CD4-positive, alpha-beta T cell (primary cell): ENCODE results near the gene GDAP2. TPM values are rescaled to one million over a fixed set of nuclear protein-coding genes. Genes with fewer than 3 reads are reported as not detected.

Source experiments
- ATAC-seq: fragments of 200-7000 bp; cut with Tn5 transposase; one replicate; pipeline ENCODE4 v1.10.0; 2022; ENCODE audit warnings: mild to moderate bottlenecking; ENCODE audit not compliant: poor library complexity
- CTCF ChIA-PET: fragments of 350-600 bp; sonication (Branson Sonifier 250); formaldehyde crosslinking; loops from one replicate; lab custom pipeline; 2021; ENCODE audit warnings: antibody characterized with exemption, inconsistent platforms; lab: Charles Lee
- POLR2A ChIA-PET: fragments of 350-600 bp; sonication (Branson Sonifier 250); formaldehyde crosslinking; loops from one replicate; lab custom pipeline; 2021; ENCODE audit warnings: antibody characterized with exemption, inconsistent platforms; lab: Charles Lee
- DNase-seq, 14 experiments: peaks; one replicate each; pipeline ENCODE4 v3.0.0-alpha.2; 2013 to 2020; ENCODE audit warnings: mixed read lengths in 2 of 14
- H3K27ac ChIP-seq, 2 donors: one replicate each; pipeline versions ENCODE4 v1.5.1 to v1.7.0; 2013; ENCODE audit warnings: low read length in 2 of 2, low read depth in 1 of 2, mild to moderate bottlenecking in 1 of 2
- H3K27me3 ChIP-seq, 2 experiments: 1 replicate in 1 of 2; 2 replicates in 1 of 2; pipeline versions ENCODE4 v1.6.1 to v1.7.0; 2013; ENCODE audit warnings: low read length in 2 of 2, control low read depth in 1 of 2, mild to moderate bottlenecking in 1 of 2, moderate library complexity in 1 of 2; ENCODE audit not compliant: insufficient read depth in 2 of 2, control insufficient read depth in 1 of 2
- H3K36me3 ChIP-seq: one replicate; pipeline ENCODE4 v1.6.1; 2013; ENCODE audit warnings: low read length, control low read depth; ENCODE audit not compliant: insufficient read depth
- H3K4me1 ChIP-seq: one replicate; pipeline ENCODE4 v1.6.1; 2013; ENCODE audit warnings: low read length, control low read depth; ENCODE audit not compliant: insufficient read depth
- H3K4me3 ChIP-seq: one replicate; pipeline ENCODE4 v1.5.1; 2013; ENCODE audit warnings: mild to moderate bottlenecking, low read length, moderate library complexity
- H3K9me3 ChIP-seq, 2 experiments: 1 replicate in 1 of 2; 2 replicates in 1 of 2; pipeline versions ENCODE4 v1.6.1 to v1.7.0; 2013; ENCODE audit warnings: low read length in 2 of 2, mild to moderate bottlenecking in 2 of 2, control low read depth in 1 of 2, moderate library complexity in 1 of 2; ENCODE audit not compliant: control insufficient read depth in 1 of 2, insufficient read depth in 1 of 2
- H3K27ac Mint-ChIP-seq: one replicate; pipeline ENCODE4 v1.8.0; 2020; ENCODE audit warnings: mixed read lengths
- H3K27me3 Mint-ChIP-seq: one replicate; pipeline ENCODE4 v1.8.0; 2021; ENCODE audit warnings: mixed read lengths
- H3K36me3 Mint-ChIP-seq: one replicate; pipeline ENCODE4 v1.8.0; 2021; ENCODE audit warnings: low read depth, mixed read lengths
- H3K4me1 Mint-ChIP-seq: one replicate; pipeline ENCODE4 v1.8.0; 2021; ENCODE audit warnings: low read depth, mixed read lengths
- H3K4me3 Mint-ChIP-seq: one replicate; pipeline ENCODE4 v1.8.0; 2020; ENCODE audit warnings: mild to moderate bottlenecking, mixed read lengths
- H3K9me3 Mint-ChIP-seq: one replicate; pipeline ENCODE4 v1.8.0; 2020; ENCODE audit warnings: mixed read lengths
- intact Hi-C, 2 experiments: fragments of 100-400 bp; cut with DNase I in 1 of 2; cut with micrococcal nuclease in 1 of 2; formaldehyde crosslinking; loops; one replicate each; pipeline versions ENCODE4 v1.15.1 to v1.9.0; 2023 to 2025; cut with DNase I, micrococcal nuclease
- total RNA-seq, 174 experiments: library from RNA in 2 of 174; stranded (reverse) in 2 of 174; gene quantifications; one replicate each; pipeline ENCODE4 v1.2.3 and lab custom pipeline; 2021 to 2026
- TF ChIP-seq, protein P1 (sequence below): fragments of 200-600 bp; IDR thresholded peaks from one replicate; pipeline ENCODE4 v1.8.0; 2022; ENCODE audit warnings: antibody characterized with exemption, mild to moderate bottlenecking

The GDAP2 gene
- total RNA-seq, 2 experiments from 2014 or later = 18.1 to 18.9 TPM

- H3K4me3 ChIP-seq = no peak overlapping the region
- no peaks in the 10 kb centered on the region for H3K4me1 ChIP-seq
- no peaks in the 10 kb centered on the region for H3K9me3 Mint-ChIP-seq
- DNase-seq (no peak), ATAC-seq (no peak)
- intact Hi-C loops = no loop called here
- no peaks in the 10 kb centered on the region for H3K27me3 Mint-ChIP-seq
- H3K9me3 ChIP-seq = no peaks in the 10 kb centered on the region
- ChIA-PET POLR2A (no interaction called here), CTCF (no interaction called here)
- no peaks in the 10 kb centered on the region for H3K4me1 Mint-ChIP-seq
- H3K27ac Mint-ChIP-seq = no peak overlapping the region
- H3K4me3 Mint-ChIP-seq = no peak overlapping the region
- H3K27me3 ChIP-seq = no peaks in the 10 kb centered on the region
- TF ChIP-seq, protein P1, sequence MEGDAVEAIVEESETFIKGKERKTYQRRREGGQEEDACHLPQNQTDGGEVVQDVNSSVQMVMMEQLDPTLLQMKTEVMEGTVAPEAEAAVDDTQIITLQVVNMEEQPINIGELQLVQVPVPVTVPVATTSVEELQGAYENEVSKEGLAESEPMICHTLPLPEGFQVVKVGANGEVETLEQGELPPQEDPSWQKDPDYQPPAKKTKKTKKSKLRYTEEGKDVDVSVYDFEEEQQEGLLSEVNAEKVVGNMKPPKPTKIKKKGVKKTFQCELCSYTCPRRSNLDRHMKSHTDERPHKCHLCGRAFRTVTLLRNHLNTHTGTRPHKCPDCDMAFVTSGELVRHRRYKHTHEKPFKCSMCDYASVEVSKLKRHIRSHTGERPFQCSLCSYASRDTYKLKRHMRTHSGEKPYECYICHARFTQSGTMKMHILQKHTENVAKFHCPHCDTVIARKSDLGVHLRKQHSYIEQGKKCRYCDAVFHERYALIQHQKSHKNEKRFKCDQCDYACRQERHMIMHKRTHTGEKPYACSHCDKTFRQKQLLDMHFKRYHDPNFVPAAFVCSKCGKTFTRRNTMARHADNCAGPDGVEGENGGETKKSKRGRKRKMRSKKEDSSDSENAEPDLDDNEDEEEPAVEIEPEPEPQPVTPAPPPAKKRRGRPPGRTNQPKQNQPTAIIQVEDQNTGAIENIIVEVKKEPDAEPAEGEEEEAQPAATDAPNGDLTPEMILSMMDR = no peak
- H3K36me3 Mint-ChIP-seq = peaks cover 93% of the 10 kb centered on the region
- H3K36me3 ChIP-seq = peaks cover 94% of the 10 kb centered on the region
- H3K27ac ChIP-seq = no peak overlapping the region
Measured at GRCh38 chr1:117942293-117942692, 12.9 kb upstream of the GDAP2 start.

GRCh38 chr1:117933769-117934168 is 4.3 kb upstream of the GDAP2 start:
- Histone ChIP-seq H3K4me3 (no peak overlapping the region), H3K27ac (no peak overlapping the region), H3K4me1 (peaks cover 17% of the 10 kb centered on the region), H3K9me3 (no peaks in the 10 kb centered on the region), H3K27me3 (no peaks in the 10 kb centered on the region), H3K36me3 (peaks cover 50% of the 10 kb centered on the region)
- Mint-ChIP-seq H3K36me3 (peaks cover 74% of the 10 kb centered on the region), H3K4me3 (no peak overlapping the region), H3K9me3 (no peaks in the 10 kb centered on the region), H3K27ac (no peak overlapping the region), H3K4me1 (peaks cover 53% of the 10 kb centered on the region), H3K27me3 (no peaks in the 10 kb centered on the region)
- DNase-seq (no peak), ATAC-seq (no peak)
- ChIA-PET POLR2A (no interaction called here), CTCF (no interaction called here)
- intact Hi-C loops = loop anchor here in 1 of 2 experiments (5.0 kb wide), 1 partner anchor 566 kb away; the partner anchor contains the start of gene MAN1A2
- TF ChIP-seq, protein P1 = no peak

DNA sequence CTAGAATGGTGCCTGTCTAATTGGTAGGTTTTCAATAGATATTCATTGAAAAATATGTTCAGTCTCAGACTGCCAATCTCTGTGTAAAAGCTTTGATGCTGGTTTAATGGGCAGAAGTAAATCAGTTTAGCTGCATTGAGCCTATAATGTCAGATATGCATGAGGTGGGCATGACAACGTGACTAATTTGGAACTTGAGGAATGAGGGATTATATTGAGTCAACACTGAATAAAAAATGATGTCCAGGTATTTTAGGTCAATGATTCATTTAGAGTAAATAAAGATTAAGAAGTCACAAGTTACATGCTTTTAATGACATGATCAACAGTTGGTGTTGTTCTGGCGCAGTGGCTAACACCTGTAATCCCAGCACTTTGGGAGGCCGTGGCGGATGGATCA is 3.2 kb upstream of the GDAP2 start:
- Mint-ChIP-seq H3K27me3 (no peaks in the 10 kb centered on the region), H3K4me1 (peaks cover 61% of the 10 kb centered on the region), H3K27ac (peak overlapping the region; percentile 22), H3K36me3 (peaks cover 65% of the 10 kb centered on the region), H3K9me3 (no peaks in the 10 kb centered on the region), H3K4me3 (peak overlapping the region; percentile 35)
- ATAC-seq = no peak
- CTCF ChIA-PET = no interaction called here
- Histone ChIP-seq H3K4me3 (no peak overlapping the region), H3K27me3 (no peaks in the 10 kb centered on the region), H3K27ac (no peak overlapping the region), H3K36me3 (peaks cover 38% of the 10 kb centered on the region), H3K4me1 (peaks cover 21% of the 10 kb centered on the region), H3K9me3 (no peaks in the 10 kb centered on the region)
- intact Hi-C loops = loop anchor here in 1 of 2 experiments (5.0 kb wide), 1 partner anchor 565 kb away; the partner anchor contains the start of gene MAN1A2
- TF ChIP-seq, protein P1 = no peak
- DNase-seq = no peak
- POLR2A ChIA-PET = no interaction called here
